Vagina (tissue), 2 donors: ENCODE results near the gene KCNC2. TPM values are rescaled to one million over a fixed set of nuclear protein-coding genes. Genes with fewer than 3 reads are reported as not detected.

ENCODE experiments used
- DNase-seq, 2 donors: peaks; one replicate each; pipeline ENCODE4 v3.0.0-alpha.2; 2017; ENCODE audit errors: extremely low spot score in 2 of 2
- H3K27ac ChIP-seq: fragments of 200-600 bp; sonication (generic); one replicate; pipeline ENCODE4 v1.5.1; 2019
- H3K27me3 ChIP-seq: fragments of 200-600 bp; sonication (generic); one replicate; pipeline ENCODE4 v1.5.1; 2019
- H3K36me3 ChIP-seq, 2 donors: fragments of 200-600 bp; sonication (generic); one replicate each; pipeline ENCODE4 v1.5.1; 2017 to 2019
- H3K4me1 ChIP-seq: fragments of 200-600 bp; sonication (generic); one replicate; pipeline ENCODE4 v1.5.1; 2019
- H3K4me3 ChIP-seq, 2 donors: fragments of 200-600 bp; sonication (generic); 1 replicate in 1 of 2; 2 replicates in 1 of 2; pipeline ENCODE4 v1.5.1; 2016 to 2019
- H3K9me3 ChIP-seq: fragments of 200-600 bp; sonication (generic); one replicate; pipeline ENCODE4 v1.5.1; 2019
- CTCF ChIP-seq, 3 experiments: fragments of 450-650 bp in 2 of 3; fragments of 200-600 bp in 1 of 3; sonication (generic) in 1 of 3; IDR thresholded peaks; one replicate each; pipeline ENCODE4 v1.5.1; 2017 to 2019; ENCODE audit warnings: antibody characterized with exemption in 3 of 3, mild to moderate bottlenecking in 2 of 3, moderate library complexity in 2 of 3
- POLR2A ChIP-seq, 2 donors: fragments of 450-650 bp; IDR thresholded peaks; one replicate each; pipeline ENCODE4 v1.6.1; 2017; ENCODE audit warnings: antibody characterized with exemption in 2 of 2, mild to moderate bottlenecking in 2 of 2, moderate library complexity in 2 of 2
- POLR2AphosphoS5 ChIP-seq, 2 donors: sonication (generic); formaldehyde crosslinking; IDR thresholded peaks; one replicate each; pipeline ENCODE4 v1.9.0; 2017; ENCODE audit warnings: antibody characterized with exemption in 2 of 2, mild to moderate bottlenecking in 2 of 2, low read depth in 1 of 2; ENCODE audit not compliant: insufficient read depth in 1 of 2
- intact Hi-C: fragments of 100-400 bp; cut with DNase I; formaldehyde crosslinking; loops from one replicate; pipeline ENCODE4 v1.15.1; 2023
- total RNA-seq: library from RNA; depleted of rRNA; stranded (reverse); fragments of >200 nt; gene quantifications from one replicate; pipeline ENCODE4 v1.2.3, GENCODE V29; 2016

The KCNC2 gene
- 0.25 TPM for total RNA-seq

- Histone ChIP-seq H3K36me3 (no peaks in the 10 kb centered on the region), H3K4me1 (peaks cover 5% of the 10 kb centered on the region), H3K4me3 (no peak within 1 kb of the TSS), H3K9me3 (no peaks in the 10 kb centered on the region), H3K27ac (no peak within 1 kb of the TSS), H3K27me3 (peaks cover 6% of the 10 kb centered on the region)
- no peak for DNase-seq
- intact Hi-C loops, result no loop called here
- TF ChIP-seq POLR2AphosphoS5 (IDR thresholded peaks at IDR 0.05; ENCODE audit: insufficient read depth in 1 of 2, low read depth in 1 of 2) (no peak), POLR2A (IDR thresholded peaks at IDR 0.05) (no peak), CTCF (IDR thresholded peaks at IDR 0.05) (no peak)
Observed at GRCh38 chr12:75209812-75210138, at the start of gene KCNC2. Gene KCNC2 (minus strand): TSS chr12:75209839.

DNA sequence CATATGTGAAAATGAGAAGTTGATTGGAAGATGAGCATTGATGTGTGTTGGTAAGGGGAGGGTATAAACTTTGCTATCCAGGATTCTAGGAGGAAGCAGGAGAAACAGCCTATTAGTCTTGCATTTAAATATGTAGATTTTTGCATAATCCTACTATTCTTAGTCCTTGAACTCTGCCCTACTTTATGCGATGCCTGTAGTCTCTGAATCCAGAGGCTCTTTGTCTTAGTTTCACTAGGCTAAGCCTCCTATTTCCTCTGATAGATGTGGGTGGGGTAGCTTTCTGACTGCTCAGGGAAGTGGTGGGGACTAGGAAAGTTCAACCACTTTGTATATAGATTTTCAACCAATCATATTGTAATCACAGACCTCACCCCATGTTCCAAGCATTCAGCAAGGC, 49.5 kb upstream of the KCNC2 start:
- no peak for DNase-seq
- Histone ChIP-seq H3K27me3 (no peaks in the 10 kb centered on the region), H3K27ac (no peak overlapping the region), H3K36me3 (no peaks in the 10 kb centered on the region), H3K9me3 (no peaks in the 10 kb centered on the region), H3K4me3 (no peak overlapping the region), H3K4me1 (no peaks in the 10 kb centered on the region)
- TF ChIP-seq POLR2A (IDR thresholded peaks at IDR 0.05) (no peak), POLR2AphosphoS5 (IDR thresholded peaks at IDR 0.05; ENCODE audit: insufficient read depth in 1 of 2, low read depth in 1 of 2) (no peak), CTCF (IDR thresholded peaks at IDR 0.05) (no peak)
- intact Hi-C loops, result no loop called here

- H3K9me3 ChIP-seq, result no peaks in the 10 kb centered on the region
- H3K36me3 ChIP-seq, result no peaks in the 10 kb centered on the region
- no peak overlapping the region for H3K4me3 ChIP-seq
- H3K27me3 ChIP-seq, result no peaks in the 10 kb centered on the region
- no peak for DNase-seq
- no peak overlapping the region for H3K27ac ChIP-seq
- H3K4me1 ChIP-seq, result no peaks in the 10 kb centered on the region
- TF ChIP-seq POLR2AphosphoS5 (IDR thresholded peaks at IDR 0.05; ENCODE audit: insufficient read depth in 1 of 2, low read depth in 1 of 2) (no peak), CTCF (IDR thresholded peaks at IDR 0.05) (no peak), POLR2A (IDR thresholded peaks at IDR 0.05) (no peak)
- intact Hi-C loops, result no loop called here
Observed at GRCh38 chr12:75257510-75257909, 47.9 kb upstream of the KCNC2 start.

DNA sequence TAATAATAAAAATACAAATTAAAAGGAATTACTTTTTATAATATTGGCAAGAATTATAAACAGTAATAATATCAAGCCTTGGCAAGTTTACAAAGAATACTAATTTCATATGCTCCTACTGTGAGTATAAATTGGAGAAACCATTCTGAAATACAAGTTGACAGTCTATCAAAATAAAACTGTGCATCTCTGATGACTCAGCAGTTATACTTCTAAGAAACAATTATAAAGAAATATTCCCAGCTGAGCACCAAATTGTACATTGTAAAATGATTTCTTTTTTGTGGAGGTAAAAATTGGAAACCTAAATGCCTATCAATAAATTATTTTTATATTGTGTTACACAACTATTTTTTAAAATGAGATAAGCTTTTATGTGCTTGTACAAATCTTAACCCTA, 35.5 kb upstream of the KCNC2 start:
- Histone ChIP-seq H3K36me3 (no peaks in the 10 kb centered on the region), H3K27me3 (no peaks in the 10 kb centered on the region), H3K4me3 (no peak overlapping the region), H3K9me3 (no peaks in the 10 kb centered on the region), H3K27ac (no peak overlapping the region), H3K4me1 (no peaks in the 10 kb centered on the region)
- TF ChIP-seq POLR2A (IDR thresholded peaks at IDR 0.05) (no peak), POLR2AphosphoS5 (IDR thresholded peaks at IDR 0.05; ENCODE audit: insufficient read depth in 1 of 2, low read depth in 1 of 2) (no peak), CTCF (IDR thresholded peaks at IDR 0.05) (no peak)
- no peak for DNase-seq
- intact Hi-C loops, result no loop called here

DNA sequence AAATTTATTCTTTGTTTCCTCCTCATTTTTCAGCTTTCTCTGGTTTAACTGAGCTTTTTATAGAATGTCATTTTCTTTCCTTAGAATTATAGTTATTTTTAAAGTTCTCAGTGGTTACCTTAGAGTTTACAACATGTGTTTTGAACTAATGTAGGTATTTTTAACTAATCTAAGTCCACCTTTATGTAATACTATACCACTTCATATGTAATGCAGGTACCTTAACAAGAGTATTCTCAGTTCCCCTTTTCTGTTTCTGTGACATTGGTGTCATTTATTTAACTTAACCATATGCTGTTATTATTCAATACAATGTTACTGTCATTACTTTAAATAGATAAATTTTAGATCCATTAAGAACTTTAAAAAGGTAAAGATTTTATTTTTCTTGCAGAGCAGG, 30.3 kb upstream of the KCNC2 start:
- H3K9me3 ChIP-seq, result no peaks in the 10 kb centered on the region

More for the DNA sequence above, 30.3 kb upstream of the KCNC2 start:
- TF ChIP-seq POLR2AphosphoS5 (IDR thresholded peaks at IDR 0.05; ENCODE audit: insufficient read depth in 1 of 2, low read depth in 1 of 2), result no peak
- no peak for TF ChIP-seq CTCF (IDR thresholded peaks at IDR 0.05)
- TF ChIP-seq POLR2A (IDR thresholded peaks at IDR 0.05), result no peak
- intact Hi-C loops, result no loop called here
- no peaks in the 10 kb centered on the region for H3K27me3 ChIP-seq
- no peak for DNase-seq
- no peak overlapping the region for H3K27ac ChIP-seq
- no peak overlapping the region for H3K4me3 ChIP-seq
- H3K36me3 ChIP-seq, result no peaks in the 10 kb centered on the region
- H3K4me1 ChIP-seq, result no peaks in the 10 kb centered on the region
